SKM-1 treated with dmso at 0.1 percent for 144 hours (cell line): ENCODE data around the gene SAMD11.

ENCODE experiments used
- DNase-seq: peaks from one replicate; lab custom pipeline; 2025; ENCODE audit not compliant: unreplicated experiment; lab: John Stamatoyannopoulos, UW

The SAMD11 gene

GRCh38 chr1:917076-917459 lies 6.7 kb upstream of the SAMD11 start:
- no peak for DNase-seq

- no peak for DNase-seq
Measured at GRCh38 chr1:917466-918091, 6.1 kb upstream of the SAMD11 start.

GRCh38 chr1:918353-918752 lies 5.4 kb upstream of the SAMD11 start:
- DNase-seq = no peak

- no peak for DNase-seq
Measured at GRCh38 chr1:918843-919242, 4.9 kb upstream of the SAMD11 start.

GRCh38 chr1:919271-919872 lies 4.4 kb upstream of the SAMD11 start:
- DNase-seq = no peak

GRCh38 chr1:920010-920409 lies 3.7 kb upstream of the SAMD11 start:
- no peak for DNase-seq

GRCh38 chr1:920521-920920 lies 3.2 kb upstream of the SAMD11 start:
- no peak for DNase-seq

GRCh38 chr1:921011-921837 lies 2.5 kb upstream of the SAMD11 start:
- no peak for DNase-seq

- no peak for DNase-seq
Measured at GRCh38 chr1:923991-924655, 400 bp downstream of the SAMD11 start.

- DNase-seq = no peak
Measured at GRCh38 chr1:924656-925560, 1.2 kb downstream of the SAMD11 start.

- DNase-seq = no peak
Measured at GRCh38 chr1:925561-926421, 2.1 kb downstream of the SAMD11 start.

- DNase-seq = no peak
Measured at GRCh38 chr1:927234-927633, 3.5 kb downstream of the SAMD11 start.

- DNase-seq = no peak
Measured at GRCh38 chr1:927748-928147, 4.0 kb downstream of the SAMD11 start.

- no peak for DNase-seq
Measured at GRCh38 chr1:928825-929661, 5.3 kb downstream of the SAMD11 start.

GRCh38 chr1:929712-930632 lies 6.2 kb downstream of the SAMD11 start:
- no peak for DNase-seq

GRCh38 chr1:930633-931138 lies 7.0 kb downstream of the SAMD11 start:
- DNase-seq = no peak

GRCh38 chr1:931380-932172 lies 7.9 kb downstream of the SAMD11 start:
- DNase-seq = no peak
